ENCODE data around the gene LRP1B. TPM values are rescaled to one million over a fixed set of nuclear protein-coding genes. Genes with fewer than 3 reads are reported as not detected.

Gene LRP1B
- polyA plus RNA-seq, 1 donor from 2014 or later, result 12.7 TPM

DNA sequence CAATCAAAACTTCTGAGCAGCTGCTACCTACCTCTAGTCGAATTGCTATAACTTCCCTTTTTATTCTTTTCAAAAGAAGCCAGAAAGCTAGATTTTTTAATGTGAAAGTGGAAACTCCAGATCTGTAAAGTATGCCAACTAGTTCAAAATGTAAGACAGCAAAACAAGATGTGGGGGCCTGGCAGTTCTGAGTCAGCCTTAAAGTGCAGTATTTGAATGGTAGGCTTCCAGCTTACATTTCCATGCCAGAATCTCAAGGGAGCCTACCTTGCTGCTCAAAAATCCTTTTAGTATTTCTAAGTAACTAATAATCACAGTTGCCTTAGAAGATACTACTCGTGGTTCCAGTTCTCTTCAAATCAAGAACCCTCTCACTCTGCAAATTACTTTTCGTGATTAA is 1288.7 kb downstream of the LRP1B start:
- Histone ChIP-seq H3K9ac (ENCODE audit: low read length) (no peak overlapping the region), H3K4me3 (ENCODE audit: low read length) (no peak overlapping the region), H3K9me3 (ENCODE audit: low read length) (no peaks in the 10 kb centered on the region)

DNA sequence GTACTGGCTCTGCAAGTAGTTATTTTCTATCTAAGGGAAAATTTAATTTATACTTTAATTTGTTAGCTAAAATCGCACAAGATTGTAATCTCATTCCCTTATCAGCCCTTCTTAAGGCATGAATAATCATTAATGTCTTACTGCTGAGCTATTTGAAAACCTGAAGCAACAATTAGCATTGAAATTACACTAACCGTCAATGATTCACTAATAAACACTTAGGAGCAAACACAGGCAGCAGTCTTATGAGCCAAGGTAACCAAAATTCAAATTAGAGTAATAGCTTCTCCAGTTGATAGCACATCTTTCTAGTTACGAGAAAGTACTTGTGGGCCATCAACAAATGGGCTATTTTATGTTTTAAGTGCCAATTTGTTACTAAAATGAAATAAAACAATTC is 1289.7 kb downstream of the LRP1B start:
- Histone ChIP-seq H3K36me3 (ENCODE audit: insufficient read depth, low read length) (no peaks in the 10 kb centered on the region), H3K9ac (ENCODE audit: low read length) (no peak overlapping the region), H3K4me2 (ENCODE audit: low read length) (no peak overlapping the region), H3K4me3 (ENCODE audit: low read length) (no peak overlapping the region), H4K20me1 (ENCODE audit: insufficient read depth) (no peaks in the 10 kb centered on the region), H2AFZ (ENCODE audit: low read depth, low read length) (no peak overlapping the region), H3K27ac (ENCODE audit: low read length) (no peak overlapping the region), H3K9me3 (ENCODE audit: low read length) (no peaks in the 10 kb centered on the region), H3K9me2 (ENCODE audit: insufficient read depth, low read length) (no peaks in the 10 kb centered on the region), H3F3A (ENCODE audit: insufficient read depth, low read length, poor library complexity, severe bottlenecking) (no peaks in the 10 kb centered on the region), H3K79me2 (replicated peaks; ENCODE audit: insufficient read depth, low read length) (no peaks in the 10 kb centered on the region), H3K27me3 (ENCODE audit: insufficient read depth, low read depth, low read length) (no peaks in the 10 kb centered on the region)
- TF ChIP-seq POLR2AphosphoS5 (IDR thresholded peaks at IDR 0.05), result no peak
- TF ChIP-seq EZH2 (IDR thresholded peaks at IDR 0.05; ENCODE audit: borderline replicate concordance, insufficient read depth, low read length, poor library complexity, severe bottlenecking), result no peak
- no peak for TF ChIP-seq MXI1 (conservative IDR thresholded peaks at IDR 0.05; ENCODE audit: poor library complexity, severe bottlenecking)
- TF ChIP-seq, protein P1, sequence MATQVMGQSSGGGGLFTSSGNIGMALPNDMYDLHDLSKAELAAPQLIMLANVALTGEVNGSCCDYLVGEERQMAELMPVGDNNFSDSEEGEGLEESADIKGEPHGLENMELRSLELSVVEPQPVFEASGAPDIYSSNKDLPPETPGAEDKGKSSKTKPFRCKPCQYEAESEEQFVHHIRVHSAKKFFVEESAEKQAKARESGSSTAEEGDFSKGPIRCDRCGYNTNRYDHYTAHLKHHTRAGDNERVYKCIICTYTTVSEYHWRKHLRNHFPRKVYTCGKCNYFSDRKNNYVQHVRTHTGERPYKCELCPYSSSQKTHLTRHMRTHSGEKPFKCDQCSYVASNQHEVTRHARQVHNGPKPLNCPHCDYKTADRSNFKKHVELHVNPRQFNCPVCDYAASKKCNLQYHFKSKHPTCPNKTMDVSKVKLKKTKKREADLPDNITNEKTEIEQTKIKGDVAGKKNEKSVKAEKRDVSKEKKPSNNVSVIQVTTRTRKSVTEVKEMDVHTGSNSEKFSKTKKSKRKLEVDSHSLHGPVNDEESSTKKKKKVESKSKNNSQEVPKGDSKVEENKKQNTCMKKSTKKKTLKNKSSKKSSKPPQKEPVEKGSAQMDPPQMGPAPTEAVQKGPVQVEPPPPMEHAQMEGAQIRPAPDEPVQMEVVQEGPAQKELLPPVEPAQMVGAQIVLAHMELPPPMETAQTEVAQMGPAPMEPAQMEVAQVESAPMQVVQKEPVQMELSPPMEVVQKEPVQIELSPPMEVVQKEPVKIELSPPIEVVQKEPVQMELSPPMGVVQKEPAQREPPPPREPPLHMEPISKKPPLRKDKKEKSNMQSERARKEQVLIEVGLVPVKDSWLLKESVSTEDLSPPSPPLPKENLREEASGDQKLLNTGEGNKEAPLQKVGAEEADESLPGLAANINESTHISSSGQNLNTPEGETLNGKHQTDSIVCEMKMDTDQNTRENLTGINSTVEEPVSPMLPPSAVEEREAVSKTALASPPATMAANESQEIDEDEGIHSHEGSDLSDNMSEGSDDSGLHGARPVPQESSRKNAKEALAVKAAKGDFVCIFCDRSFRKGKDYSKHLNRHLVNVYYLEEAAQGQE (IDR thresholded peaks at IDR 0.05; ENCODE audit: borderline replicate concordance), result no peak
- TF ChIP-seq RAD21 (conservative IDR thresholded peaks at IDR 0.05), result no peak
- no peak for TF ChIP-seq SMC3 (conservative IDR thresholded peaks at IDR 0.05; ENCODE audit: poor library complexity)
- TF ChIP-seq TAF1 (IDR thresholded peaks at IDR 0.05; ENCODE audit: low read depth), result no peak
- no peak for TF ChIP-seq EP300 (conservative IDR thresholded peaks at IDR 0.05; ENCODE audit: poor library complexity, severe bottlenecking)
- TF ChIP-seq CTCF (IDR thresholded peaks at IDR 0.05; ENCODE audit: poor library complexity, severe bottlenecking), result no peak

More for the DNA sequence above, 1288.7 kb downstream of the LRP1B start:
- no peaks in the 10 kb centered on the region for H4K20me1 ChIP-seq (ENCODE audit: insufficient read depth)
- H3K27ac ChIP-seq (ENCODE audit: low read length), result no peak overlapping the region
- TF ChIP-seq TAF1 (IDR thresholded peaks at IDR 0.05; ENCODE audit: low read depth) (no peak), RAD21 (conservative IDR thresholded peaks at IDR 0.05) (no peak), MXI1 (conservative IDR thresholded peaks at IDR 0.05; ENCODE audit: poor library complexity, severe bottlenecking) (no peak), POLR2AphosphoS5 (IDR thresholded peaks at IDR 0.05) (no peak), EZH2 (IDR thresholded peaks at IDR 0.05; ENCODE audit: borderline replicate concordance, insufficient read depth, low read length, poor library complexity, severe bottlenecking) (no peak), SMC3 (conservative IDR thresholded peaks at IDR 0.05; ENCODE audit: poor library complexity) (no peak), CTCF (IDR thresholded peaks at IDR 0.05; ENCODE audit: poor library complexity, severe bottlenecking) (no peak), EP300 (conservative IDR thresholded peaks at IDR 0.05; ENCODE audit: poor library complexity, severe bottlenecking) (no peak)
- TF ChIP-seq, protein P1 (IDR thresholded peaks at IDR 0.05; ENCODE audit: borderline replicate concordance), result no peak
- no peaks in the 10 kb centered on the region for H3K36me3 ChIP-seq (ENCODE audit: insufficient read depth, low read length)
- no peaks in the 10 kb centered on the region for H3F3A ChIP-seq (ENCODE audit: insufficient read depth, low read length, poor library complexity, severe bottlenecking)
- H3K79me2 ChIP-seq (replicated peaks; ENCODE audit: insufficient read depth, low read length), result no peaks in the 10 kb centered on the region
- H3K4me2 ChIP-seq (ENCODE audit: low read length), result no peak overlapping the region
- H3K9me2 ChIP-seq (ENCODE audit: insufficient read depth, low read length), result no peaks in the 10 kb centered on the region
- H3K27me3 ChIP-seq (ENCODE audit: insufficient read depth, low read depth, low read length), result no peaks in the 10 kb centered on the region
- no peak overlapping the region for H2AFZ ChIP-seq (ENCODE audit: low read depth, low read length)

All from neural cell (in vitro differentiated cells).